ENCODE measurements around the gene RRBP1.

DNA sequence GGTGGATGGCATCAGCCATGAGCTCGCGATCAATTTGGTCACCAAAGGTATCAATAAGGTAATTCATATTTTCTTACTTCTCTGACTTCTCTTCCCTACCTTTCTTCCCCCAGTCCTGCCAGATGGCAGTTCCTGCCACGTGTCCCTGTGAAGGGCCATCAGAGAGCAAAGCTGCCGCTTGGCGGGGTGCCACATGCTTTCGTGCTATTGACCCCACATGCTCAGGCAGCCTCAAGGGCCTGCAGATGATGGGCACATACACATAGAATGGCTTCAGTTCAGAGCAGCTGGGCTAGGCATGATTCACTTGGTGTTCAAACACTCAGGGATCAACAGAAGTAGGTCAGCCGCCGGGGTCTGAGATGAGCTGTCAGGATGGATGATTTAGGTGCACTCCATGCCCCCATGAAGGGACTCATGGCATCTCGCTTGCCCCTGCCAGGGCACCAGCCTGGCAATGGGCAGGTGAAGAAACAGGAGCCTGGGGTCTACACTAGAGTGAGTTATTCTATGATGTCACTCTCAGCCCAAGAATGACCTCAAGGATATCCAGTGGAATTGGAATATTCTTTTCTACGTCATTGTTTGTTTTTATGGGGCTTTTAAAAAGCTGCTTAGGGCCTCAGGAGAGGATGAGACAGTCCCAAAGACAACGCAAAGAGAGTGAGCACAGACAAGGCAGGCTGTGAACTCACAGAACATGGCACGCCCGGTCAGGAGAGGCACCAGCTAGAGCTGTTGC lies 43.2 kb upstream of the RRBP1 start:
- TF ChIP-seq POLR2AphosphoS5 (IDR thresholded peaks at IDR 0.05; ENCODE audit: low read depth, low read length) (no peak), SIN3A (IDR thresholded peaks at IDR 0.05; ENCODE audit: borderline replicate concordance, insufficient read depth, low read length) (no peak), REST (IDR thresholded peaks at IDR 0.05; ENCODE audit: insufficient read depth in 1 of 2, low read depth in 2 of 2, low read length in 2 of 2) (no peak), TAF1 (IDR thresholded peaks at IDR 0.05; ENCODE audit: borderline replicate concordance, insufficient read depth, low read length) (no peak)
